ENCODE data around the gene IBTK.

- no peak for TF ChIP-seq CTCF (IDR thresholded peaks at IDR 0.05; ENCODE audit: control extremely low read depth in 1 of 3, insufficient read depth in 1 of 3, low read depth in 1 of 3, low read length in 3 of 3)
- TF ChIP-seq EZH2 (IDR thresholded peaks at IDR 0.05; ENCODE audit: low read depth, low read length, severe bottlenecking): no peak
- no peak for TF ChIP-seq MAX (IDR thresholded peaks at IDR 0.05)
- TF ChIP-seq ATF3 (IDR thresholded peaks at IDR 0.05; ENCODE audit: insufficient read depth, low read depth, low read length): no peak
- no peak for TF ChIP-seq POLR2A (IDR thresholded peaks at IDR 0.05; ENCODE audit: control extremely low read depth in 1 of 2, low read depth in 2 of 2, low read length in 2 of 2)
Observed at GRCh38 chr6:82249381-82250253, 2.1 kb upstream of the IBTK start.

Measured in H1 (cell line).